GM19397 (cell line): Measurements from ENCODE around the gene FSIP1.

Experiments
- ATAC-seq: cut with Tn5 transposase; IDR thresholded peaks from one replicate; pipeline ENCODE4 v1.9.1; 2021; ENCODE audit warnings: mild to moderate bottlenecking, moderate library complexity; ENCODE audit not compliant: unreplicated experiment

The FSIP1 gene

GRCh38 chr15:39654304-39654703 is 128.3 kb downstream of the FSIP1 start:
- ATAC-seq, result no peak

GRCh38 chr15:39651881-39652280 is 130.8 kb downstream of the FSIP1 start:
- ATAC-seq, result no peak

GRCh38 chr15:39651295-39651694 is 131.3 kb downstream of the FSIP1 start:
- ATAC-seq, result no peak

DNA sequence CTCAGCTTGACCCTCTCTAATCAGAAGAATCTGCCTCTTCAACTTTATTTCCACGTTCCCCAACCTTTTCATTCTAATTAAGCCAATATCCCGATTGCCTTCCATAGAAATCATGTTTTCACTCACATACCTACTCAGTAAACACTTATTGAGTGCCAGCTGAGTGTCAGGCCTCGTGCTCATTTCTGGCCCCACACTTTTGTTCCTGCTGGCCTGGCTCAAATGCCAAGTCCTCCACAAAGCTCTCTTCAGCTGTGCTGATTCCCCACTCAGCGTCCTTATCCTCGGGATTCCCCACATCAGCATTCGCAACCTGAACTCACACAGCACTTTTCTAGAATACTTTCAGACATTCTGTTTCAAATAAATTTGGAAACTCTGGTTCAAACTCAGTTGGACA is 132.9 kb downstream of the FSIP1 start:
- ATAC-seq, result no peak

GRCh38 chr15:39646425-39646824 is 136.2 kb downstream of the FSIP1 start:
- ATAC-seq, result no peak

DNA sequence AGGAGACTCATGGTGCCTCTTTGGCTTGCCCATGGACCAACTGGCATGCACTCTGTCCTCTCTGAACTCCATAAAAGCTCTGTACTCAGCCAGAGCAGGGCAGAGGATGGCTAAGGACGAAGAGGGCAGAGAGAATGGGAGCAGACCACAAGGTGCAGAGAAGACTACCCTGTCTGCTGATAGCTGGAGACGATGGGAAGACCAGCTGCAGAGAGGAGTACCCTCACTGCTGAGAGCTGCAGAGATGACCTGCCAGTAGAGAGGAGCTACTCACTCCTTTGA is 136.7 kb downstream of the FSIP1 start:
- no peak for ATAC-seq

DNA sequence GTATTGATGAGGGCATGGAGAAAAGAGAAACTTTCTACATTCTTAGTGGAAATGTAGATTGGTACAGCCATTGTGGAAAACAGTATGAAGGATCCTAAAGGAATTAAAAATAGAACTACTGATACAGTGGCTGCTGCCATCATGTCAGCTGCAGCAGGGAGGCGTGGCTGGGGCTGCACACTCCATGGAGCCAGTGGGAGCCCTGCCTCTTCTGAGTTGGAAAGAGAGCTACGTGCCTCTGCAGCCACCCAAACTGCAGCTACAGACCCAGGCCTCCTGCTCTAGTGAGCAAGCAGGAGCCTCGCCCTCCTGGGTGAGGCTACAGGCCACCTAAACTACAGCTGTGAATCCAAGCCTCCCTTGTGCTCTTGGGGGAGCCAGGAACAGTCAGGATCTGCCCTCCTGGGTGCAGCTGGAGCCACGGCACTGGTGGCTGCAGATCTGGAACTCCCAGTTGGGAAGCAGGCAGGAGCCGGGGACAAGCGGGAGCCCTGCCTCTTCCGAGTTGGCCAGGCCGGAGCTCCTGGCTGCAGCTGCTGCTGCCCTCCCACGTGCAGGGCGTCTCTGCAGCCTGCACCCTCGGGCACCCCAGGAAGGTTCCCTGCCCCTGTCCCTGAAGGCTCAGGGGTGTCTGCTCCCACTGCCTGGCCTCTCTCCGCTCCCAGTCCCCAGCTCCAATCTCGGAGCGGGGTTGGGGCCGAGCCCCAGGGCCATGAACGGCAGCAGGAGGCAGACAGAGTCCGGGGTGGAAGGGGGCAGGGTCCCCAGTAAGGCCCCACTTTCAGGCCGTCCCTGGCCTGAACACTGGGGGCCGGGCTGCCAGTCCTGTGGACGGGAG is 137.3 kb downstream of the FSIP1 start:
- no peak for ATAC-seq

DNA sequence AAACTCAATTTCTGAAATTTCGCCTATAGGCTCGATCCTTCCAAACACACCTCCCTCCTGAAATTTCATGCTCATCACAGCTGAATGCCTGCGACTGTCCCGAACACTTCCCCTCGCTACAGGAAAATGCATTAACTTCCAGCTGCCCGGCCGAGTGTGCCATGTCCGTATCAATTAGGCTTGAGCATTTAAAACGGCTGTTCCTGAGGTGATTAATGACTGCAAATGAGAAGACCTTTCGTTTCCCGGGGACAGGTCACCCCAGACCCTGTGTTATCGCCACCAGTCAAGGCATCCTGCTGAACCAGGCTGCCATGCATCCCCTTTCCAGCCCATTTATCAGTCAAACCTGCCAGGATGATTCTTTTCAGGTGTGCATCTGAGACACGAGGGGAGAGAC is 138.5 kb downstream of the FSIP1 start:
- no peak for ATAC-seq

- no peak for ATAC-seq
Observed at GRCh38 chr15:39643727-39644126, 138.9 kb downstream of the FSIP1 start.

GRCh38 chr15:39642011-39642640 is 140.5 kb downstream of the FSIP1 start:
- ATAC-seq, result no peak

GRCh38 chr15:39641191-39641889 is 141.3 kb downstream of the FSIP1 start:
- no peak for ATAC-seq

- ATAC-seq, result no peak
Observed at GRCh38 chr15:39640665-39641064, 142.0 kb downstream of the FSIP1 start.

DNA sequence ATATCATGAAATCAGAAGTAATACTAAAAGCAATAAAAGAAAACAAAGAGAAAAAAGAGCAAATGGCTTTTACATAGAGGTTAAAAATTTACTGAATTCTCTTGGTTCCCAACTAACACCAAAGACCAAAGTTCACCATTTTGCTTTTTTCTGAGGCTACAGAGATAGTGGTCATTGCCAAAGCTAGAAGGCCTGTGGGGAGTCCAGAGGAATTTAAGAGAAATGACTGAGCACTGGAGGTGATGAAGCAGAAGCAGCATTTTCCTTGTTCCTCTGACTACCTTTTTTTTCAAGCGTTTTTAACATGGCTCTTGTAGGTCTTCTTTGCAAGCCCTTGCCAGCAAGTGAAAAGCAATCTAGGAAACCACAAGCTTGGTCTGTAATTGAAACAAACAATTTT is 143.6 kb downstream of the FSIP1 start:
- ATAC-seq, result no peak

- no peak for ATAC-seq
Observed at GRCh38 chr15:39638041-39638440, 144.6 kb downstream of the FSIP1 start.

DNA sequence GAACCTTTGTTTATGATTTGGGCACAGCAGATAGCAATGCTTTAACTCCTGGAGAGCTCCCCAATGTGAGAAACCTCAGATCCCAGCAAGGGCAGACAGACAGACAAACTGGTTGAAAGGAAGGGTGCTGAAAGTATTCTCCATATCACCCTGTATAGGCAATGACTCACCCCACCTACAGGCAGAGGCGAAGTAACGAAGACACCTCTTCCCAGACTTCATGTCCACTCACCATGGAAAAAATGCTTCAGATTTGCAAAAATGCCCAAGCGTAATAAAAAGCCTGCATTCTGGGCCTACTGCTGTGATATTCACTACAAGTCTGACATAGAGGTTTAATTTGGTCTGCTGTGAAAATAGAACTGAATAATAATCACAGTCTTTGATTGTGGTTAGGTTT is 151.3 kb downstream of the FSIP1 start:
- no peak for ATAC-seq

- ATAC-seq, result no peak
Observed at GRCh38 chr15:39629906-39630305, 152.7 kb downstream of the FSIP1 start.

GRCh38 chr15:39629371-39629770 is 153.3 kb downstream of the FSIP1 start:
- ATAC-seq, result no peak

DNA sequence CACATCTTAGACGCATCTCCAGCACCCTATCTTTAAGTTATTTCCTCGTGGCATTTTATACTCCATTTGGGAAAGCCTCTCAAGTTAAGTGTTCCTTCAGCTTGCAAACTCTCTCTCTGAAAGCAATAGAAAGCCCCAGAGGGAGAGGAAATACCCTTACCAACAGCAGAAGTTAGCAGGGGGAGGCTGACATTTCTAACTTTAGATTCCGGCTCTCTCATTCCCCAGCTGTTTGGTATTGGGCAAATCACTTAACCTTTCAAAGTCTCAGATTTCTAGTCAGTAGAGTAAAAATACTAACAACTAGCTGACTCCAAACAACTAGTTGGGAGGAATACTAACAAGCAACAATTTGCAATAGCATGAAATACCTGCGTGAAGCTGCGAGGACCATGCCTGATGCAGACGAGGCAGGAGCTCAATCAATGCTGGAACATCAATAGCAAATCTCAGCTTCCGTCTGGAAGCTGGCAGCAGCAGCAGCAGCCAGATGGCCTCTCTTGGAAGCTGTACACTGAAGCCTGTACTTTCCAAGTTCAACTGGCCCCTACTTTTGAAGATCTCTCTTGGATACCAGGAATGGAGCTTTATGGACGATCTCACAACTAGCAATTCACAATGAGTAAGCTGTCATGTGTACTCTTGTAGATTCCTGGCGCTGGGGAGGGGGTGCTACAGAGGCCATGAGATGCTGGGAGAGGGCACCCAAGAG is 153.9 kb downstream of the FSIP1 start:
- no peak for ATAC-seq

DNA sequence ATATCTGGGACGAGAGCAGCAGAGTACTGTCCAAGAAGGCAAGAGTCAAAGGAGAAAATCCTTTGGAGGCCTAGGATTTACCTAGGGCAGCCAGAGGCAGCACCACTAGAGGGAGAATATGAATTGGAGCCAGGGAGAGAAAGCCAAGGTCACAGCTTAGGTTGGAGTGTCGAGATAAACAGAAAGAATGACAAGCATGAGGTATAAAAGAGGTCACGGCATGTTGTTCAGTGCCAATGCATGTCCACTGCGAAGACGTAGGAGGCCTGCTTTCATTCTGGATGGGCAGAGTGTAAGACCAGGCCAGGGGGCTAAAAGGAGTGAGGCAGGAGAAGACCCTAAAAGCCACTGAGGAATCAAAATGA is 154.5 kb downstream of the FSIP1 start:
- ATAC-seq, result no peak

- ATAC-seq, result no peak
Observed at GRCh38 chr15:39627451-39628143, 155.0 kb downstream of the FSIP1 start.

- no peak for ATAC-seq
Observed at GRCh38 chr15:39625856-39626255, 156.8 kb downstream of the FSIP1 start.
